Measurements from ENCODE around the gene MCHR2. TPM values are rescaled to one million over a fixed set of nuclear protein-coding genes. Genes with fewer than 3 reads are reported as not detected.

MCHR2 gene
- total and polyA plus RNA-seq, 2 of the 13 experiments (the other 11 are each of a cell fraction or from before 2014, with no cell fraction given) = not detected

- TF ChIP-seq ZBTB14 (CRISPR knock-in tag; IDR thresholded peaks at IDR 0.05) (no peak), THAP11 (CRISPR knock-in tag; IDR thresholded peaks at IDR 0.05) (no peak), ZBTB42 (CRISPR knock-in tag; IDR thresholded peaks at IDR 0.05) (no peak), ZNF333 (CRISPR knock-in tag; IDR thresholded peaks at IDR 0.05; ENCODE audit: borderline replicate concordance) (no peak), HNRNPH1 (optimal IDR thresholded peaks at IDR 0.05; ENCODE audit: low read depth, low read length) (no peak), TBL1XR1 (IDR thresholded peaks at IDR 0.05; ENCODE audit: borderline replicate concordance, low read length, partially characterized antibody) (no peak)
Observed at GRCh38 chr6:99960027-99960426, 34.0 kb downstream of the MCHR2 start (continued).

DNA sequence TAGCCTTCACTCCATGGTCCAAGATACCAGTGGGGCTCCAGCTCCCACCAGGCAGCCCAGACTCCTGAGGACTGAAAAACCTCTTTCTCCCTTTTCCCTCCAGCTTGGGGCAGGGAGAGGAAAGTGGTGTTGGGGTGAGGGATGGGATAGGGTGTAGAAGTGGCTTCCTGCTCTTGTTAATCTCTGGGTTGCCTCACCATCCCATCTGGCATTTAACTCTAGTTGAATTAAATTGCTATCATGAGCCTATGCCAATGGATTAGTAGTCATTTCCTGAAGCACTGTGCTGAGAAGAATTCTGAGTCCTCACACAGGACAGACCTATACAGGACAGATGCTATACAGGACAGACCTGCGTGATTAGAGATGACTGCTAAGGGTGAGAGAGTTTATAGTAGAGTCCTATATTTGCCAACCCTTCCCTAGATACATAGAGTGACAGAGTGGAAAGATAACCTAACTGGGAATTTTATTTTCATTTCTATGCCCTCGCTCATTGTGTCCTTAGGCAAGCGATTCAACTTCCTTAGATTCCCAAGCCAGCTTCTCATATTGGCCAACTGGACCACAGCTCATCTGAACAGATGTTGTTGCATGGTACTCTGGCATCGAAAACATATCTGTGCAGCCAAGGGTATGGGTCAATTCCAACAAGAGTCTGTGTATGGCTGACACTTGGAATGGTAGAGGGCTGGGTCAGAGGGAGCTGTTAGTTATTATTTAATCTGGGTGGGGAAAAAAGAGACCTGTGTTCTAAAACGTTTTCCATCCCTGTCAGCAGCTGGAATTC, 42.8 kb downstream of the MCHR2 start:
- in situ Hi-C loops (cut with HindIII; ENCODE audit: extremely low pct_ligation_motif_present, low pct_unique_long_range_greater_than_20kb) = no loop called here
- H3K9me3 ChIP-seq (ENCODE audit: low read length) = no peaks in the 10 kb centered on the region
- ChIA-PET POLR2A (no interaction called here), CTCF (ENCODE audit: low intra/inter-chr PET ratio, low total read pairs) (no interaction called here)
- H3K9ac ChIP-seq (ENCODE audit: insufficient read depth, low read depth, low read length) = no peak overlapping the region
- H4K20me1 ChIP-seq (ENCODE audit: insufficient read depth, low read length) = no peaks in the 10 kb centered on the region
- intact Hi-C loops (cut with micrococcal nuclease; ENCODE audit: unreplicated experiment) = no loop called here
- H3K4me2 ChIP-seq (ENCODE audit: low read depth, low read length) = no peak overlapping the region
- H3K36me3 ChIP-seq (replicated peaks in 1 of 2; ENCODE audit: control insufficient read depth in 1 of 2, insufficient read depth in 2 of 2, low read length in 2 of 2) = no peaks in the 10 kb centered on the region
- ATAC-seq (no peak), FAIRE-seq (no peak), DNase-seq (ENCODE audit: low spot score) (no peak)
- TF ChIP-seq, protein P1, sequence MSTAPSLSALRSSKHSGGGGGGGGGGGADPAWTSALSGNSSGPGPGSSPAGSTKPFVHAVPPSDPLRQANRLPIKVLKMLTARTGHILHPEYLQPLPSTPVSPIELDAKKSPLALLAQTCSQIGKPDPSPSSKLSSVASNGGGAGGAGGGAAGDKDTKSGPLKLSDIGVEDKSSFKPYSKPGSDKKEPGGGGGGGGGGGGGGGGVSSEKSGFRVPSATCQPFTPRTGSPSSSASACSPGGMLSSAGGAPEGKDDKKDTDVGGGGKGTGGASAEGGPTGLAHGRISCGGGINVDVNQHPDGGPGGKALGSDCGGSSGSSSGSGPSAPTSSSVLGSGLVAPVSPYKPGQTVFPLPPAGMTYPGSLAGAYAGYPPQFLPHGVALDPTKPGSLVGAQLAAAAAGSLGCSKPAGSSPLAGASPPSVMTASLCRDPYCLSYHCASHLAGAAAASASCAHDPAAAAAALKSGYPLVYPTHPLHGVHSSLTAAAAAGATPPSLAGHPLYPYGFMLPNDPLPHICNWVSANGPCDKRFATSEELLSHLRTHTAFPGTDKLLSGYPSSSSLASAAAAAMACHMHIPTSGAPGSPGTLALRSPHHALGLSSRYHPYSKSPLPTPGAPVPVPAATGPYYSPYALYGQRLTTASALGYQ (CRISPR knock-in tag; IDR thresholded peaks at IDR 0.05) = no peak
- TF ChIP-seq ZNF878 (CRISPR knock-in tag; IDR thresholded peaks at IDR 0.05) (no peak), ADNP (CRISPR knock-in tag; IDR thresholded peaks at IDR 0.05) (no peak), RARA (CRISPR knock-in tag; IDR thresholded peaks at IDR 0.05) (no peak), ETV5 (CRISPR knock-in tag; IDR thresholded peaks at IDR 0.05; ENCODE audit: borderline replicate concordance) (no peak), MXI1 (IDR thresholded peaks at IDR 0.05; ENCODE audit: borderline replicate concordance, low read depth, low read length) (no peak)
- no peak overlapping the region for H2AFZ ChIP-seq (ENCODE audit: low read length)
- no peak overlapping the region for H3K27ac ChIP-seq (ENCODE audit: extremely low read length, insufficient read depth, low read length)
- 2% methylated on average over 5 of the region's 5 CpGs for WGBS (ENCODE audit: low lambda C conversion rate)
- no peaks in the 10 kb centered on the region for H3K79me2 ChIP-seq (ENCODE audit: insufficient read depth, low read length)
- BruUV-seq (replicated peaks) = no TSS peak
- no peak overlapping the region for H3K4me3 ChIP-seq (replicated peaks in 1 of 3; ENCODE audit: insufficient read depth in 1 of 3, low read depth in 2 of 3, low read length in 3 of 3)
- no peaks in the 10 kb centered on the region for H3K4me1 ChIP-seq (ENCODE audit: insufficient read depth, low read length)
- no peaks in the 10 kb centered on the region for H3K27me3 ChIP-seq (ENCODE audit: control insufficient read depth in 1 of 2, insufficient read depth in 2 of 2, low read length in 2 of 2)
